Endothelial cell of umbilical vein (primary cell): Measurements from ENCODE around the gene AGPAT2. TPM values are rescaled to one million over a fixed set of nuclear protein-coding genes. Genes with fewer than 3 reads are reported as not detected.

Source experiments
- BruUV-seq: library from RNA; stranded (reverse); fragments of 400-500 nt; replicated peaks from 2 replicates; lab custom pipeline; 2021; lab: Mats Ljungman, UMichigan
- CTCF ChIA-PET: fragments of 300-600, 350-600 bp; sonication (Branson Sonifier 250); formaldehyde crosslinking; loops from one replicate; lab custom pipeline; 2021; ENCODE audit warnings: antibody characterized with exemption, inconsistent platforms; lab: Charles Lee
- POLR2A ChIA-PET: fragments of 300-600, 350-600 bp; sonication (Branson Sonifier 250); formaldehyde crosslinking; loops from one replicate; lab custom pipeline; 2021; ENCODE audit warnings: antibody characterized with exemption, inconsistent platforms; lab: Charles Lee
- DNase-seq: peaks from one replicate; pipeline ENCODE4 v3.0.0-alpha.2; 2011; ENCODE audit warnings: low read depth, low spot score
- FAIRE-seq: peaks from 2 replicates; lab custom pipeline; 2011; peaks lifted over from hg19 to GRCh38; lab: Jason Lieb, UNC
- H2AFZ ChIP-seq: 2 replicates; pipeline ENCODE4 v1.6.0; 2012; ENCODE audit warnings: low read depth, low read length, control low read depth, inconsistent platforms
- H3K27ac ChIP-seq: 2 replicates; pipeline ENCODE4 v1.5.1; 2011; ENCODE audit warnings: low read depth, mild to moderate bottlenecking, control low read depth, low read length, moderate library complexity; ENCODE audit not compliant: insufficient read depth
- H3K27me3 ChIP-seq, 2 experiments: 2 replicates each; pipeline versions ENCODE4 v1.6.0 to v1.6.1; 2011; ENCODE audit warnings: low read length in 2 of 2, mixed read lengths in 1 of 2; ENCODE audit not compliant: control insufficient read depth in 2 of 2, insufficient read depth in 2 of 2
- H3K36me3 ChIP-seq, 2 experiments: 2 replicates in 1 of 2; 3 replicates in 1 of 2; pipeline ENCODE4 v1.5.1; 2011; ENCODE audit warnings: low read length in 2 of 2, mild to moderate bottlenecking in 1 of 2, moderate library complexity in 1 of 2; ENCODE audit not compliant: control insufficient read depth in 2 of 2, insufficient read depth in 2 of 2; ENCODE audit errors: extremely low read depth in 1 of 2
- H3K4me1 ChIP-seq: 3 replicates; pipeline ENCODE4 v1.5.1; 2011; ENCODE audit warnings: mild to moderate bottlenecking, low read length; ENCODE audit not compliant: control insufficient read depth, insufficient read depth; ENCODE audit errors: extremely low read depth
- H3K4me2 ChIP-seq: 2 replicates; pipeline ENCODE4 v1.6.1; 2011; ENCODE audit warnings: low read length, control low read depth, mixed read lengths; ENCODE audit not compliant: insufficient read depth
- H3K4me3 ChIP-seq, 3 experiments: fragments of 200-600 bp in 1 of 3; sonication (generic), shearing (Covaris generic) in 1 of 3; replicated peaks in 1 of 3; 2 replicates each; pipeline ENCODE4 v1.5.1; 2011 to 2016; ENCODE audit warnings: control low read depth in 3 of 3, low read length in 3 of 3, mild to moderate bottlenecking in 2 of 3, inconsistent platforms in 1 of 3, low read depth in 1 of 3, moderate library complexity in 1 of 3; ENCODE audit not compliant: insufficient read depth in 1 of 3
- H3K79me2 ChIP-seq: 2 replicates; pipeline ENCODE4 v1.6.0; 2012; ENCODE audit warnings: low read length, inconsistent platforms; ENCODE audit not compliant: control insufficient read depth, insufficient read depth
- H3K9ac ChIP-seq: replicated peaks from 2 replicates; pipeline ENCODE3; 2011; ENCODE audit warnings: low read length, control low read depth; ENCODE audit not compliant: insufficient read depth; ENCODE audit errors: extremely low read depth
- H3K9me1 ChIP-seq: replicated peaks from 3 replicates; pipeline ENCODE4 v1.6.0; 2011; ENCODE audit warnings: mild to moderate bottlenecking, low read length; ENCODE audit not compliant: control insufficient read depth, insufficient read depth; ENCODE audit errors: extremely low read depth
- H3K9me3 ChIP-seq: replicated peaks from 2 replicates; pipeline ENCODE4 v1.5.1; 2012; ENCODE audit warnings: low read length, inconsistent platforms; ENCODE audit not compliant: control insufficient read depth, insufficient read depth
- H4K20me1 ChIP-seq: replicated peaks from 2 replicates; pipeline ENCODE3; 2011; ENCODE audit warnings: mild to moderate bottlenecking, low read length; ENCODE audit not compliant: control insufficient read depth, insufficient read depth; ENCODE audit errors: extremely low read depth
- EZH2 ChIP-seq: IDR thresholded peaks from 2 replicates; pipeline ENCODE4 v1.6.1; 2012; ENCODE audit warnings: borderline replicate concordance, low read depth, mild to moderate bottlenecking, moderate library complexity, low read length, inconsistent platforms; ENCODE audit not compliant: severe bottlenecking
- FOS ChIP-seq: IDR thresholded peaks from 2 replicates; pipeline ENCODE4 v1.6.1; 2011; ENCODE audit warnings: mild to moderate bottlenecking, low read length, moderate library complexity, borderline replicate concordance; ENCODE audit not compliant: insufficient read depth
- GATA2 ChIP-seq: IDR thresholded peaks from 2 replicates; pipeline ENCODE4 v1.7.0; 2011; ENCODE audit warnings: low read depth, mild to moderate bottlenecking, moderate library complexity, mixed read lengths, low read length; ENCODE audit not compliant: insufficient read length, insufficient read depth
- JUN ChIP-seq: IDR thresholded peaks from 2 replicates; pipeline ENCODE4 v1.6.1; 2011; ENCODE audit warnings: borderline replicate concordance, low read depth; ENCODE audit not compliant: insufficient read length, insufficient read depth
- MYC ChIP-seq: IDR thresholded peaks from one replicate; pipeline ENCODE4 v1.6.1; 2011; ENCODE audit warnings: mild to moderate bottlenecking, low read depth, low read length
- POLR2A ChIP-seq: IDR thresholded peaks from 2 replicates; pipeline ENCODE4 v1.6.1; 2012; ENCODE audit warnings: low read depth, mild to moderate bottlenecking, control low read depth, low read length
- POLR2AphosphoS5 ChIP-seq: IDR thresholded peaks from 2 replicates; pipeline ENCODE4 v1.6.1; 2012; ENCODE audit warnings: low read depth, mild to moderate bottlenecking, control low read depth, low read length, moderate library complexity; ENCODE audit not compliant: insufficient read depth
- dilution Hi-C: fragments of 300-500 bp; cut with MboI; formaldehyde crosslinking; loops from one replicate; pipeline ENCODE4 v1.15.0; 2019; ENCODE audit warnings: low sequenced_read_pairs; ENCODE audit not compliant: extremely low pct_ligation_motif_present
- intact Hi-C: fragments of 100-400 bp; cut with micrococcal nuclease; formaldehyde crosslinking; loops from one replicate; pipeline ENCODE4 v1.10.0; 2022
- polyA plus RNA-seq, 4 experiments: library from polyadenylated mRNA; depleted of rRNA in 3 of 4; stranded (reverse) in 3 of 4; unstranded in 1 of 4; fragments of >200 nt; gene quantifications; 2 replicates each; pipeline versions ENCODE4 v1.2.1 to v1.2.3, GENCODE V29; 2011 to 2012; ENCODE audit warnings: missing spikeins in 1 of 4
- total RNA-seq: library from RNA; stranded (reverse); gene quantifications from 2 replicates; pipeline ENCODE4 v1.2.3, GENCODE V29; 2021
- TF ChIP-seq, protein P1 (sequence below): IDR thresholded peaks from 2 replicates; pipeline ENCODE4 v1.6.1; 2011; ENCODE audit not compliant: insufficient read depth, insufficient read length
- TF ChIP-seq, protein P2 (sequence below), 2 donors: IDR thresholded peaks; 1 replicate in 1 of 2; 2 replicates in 1 of 2; pipeline ENCODE4 v1.5.1; 2011; ENCODE audit warnings: low read length in 2 of 2, mild to moderate bottlenecking in 2 of 2, moderate library complexity in 2 of 2, control low read depth in 1 of 2, inconsistent platforms in 1 of 2, low read depth in 1 of 2; ENCODE audit not compliant: insufficient read depth in 1 of 2; ENCODE audit errors: extremely low read depth in 1 of 2

The AGPAT2 gene
- total and polyA plus RNA-seq, 2 donors (not counting 3 experiments of a cell fraction or from before 2014, with no cell fraction given): 45.5 to 55.3 TPM

DNA sequence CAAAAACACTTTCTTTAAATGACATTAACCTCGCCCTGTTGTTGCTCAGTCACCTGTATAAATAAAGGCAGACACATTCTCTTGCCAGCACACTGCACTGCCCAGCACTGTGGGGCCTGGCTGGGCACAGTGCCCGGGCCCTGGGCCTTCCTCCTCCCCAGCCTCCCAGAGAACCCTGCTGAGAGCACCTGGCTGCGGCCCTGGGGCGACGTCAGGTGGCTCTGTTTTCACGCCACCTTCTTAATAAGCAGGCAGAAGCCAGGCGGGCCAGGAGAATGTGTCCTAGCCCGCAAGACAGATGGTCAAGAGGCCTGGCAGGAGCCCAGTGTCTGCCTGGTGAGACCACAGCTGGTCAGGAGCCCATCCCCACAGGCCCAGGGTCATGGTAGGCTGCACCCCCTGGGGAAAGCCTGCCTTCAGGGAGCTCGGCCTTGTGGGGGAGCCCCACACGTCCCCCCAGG lies 8.2 kb upstream of the AGPAT2 start:
- DNase-seq (peak; percentile 29), FAIRE-seq (no peak)
- H3K36me3 ChIP-seq: no peaks in the 10 kb centered on the region
- intact Hi-C loops (no loop called here), dilution Hi-C loops (no loop called here)
- POLR2A ChIA-PET: no interaction called here
- H3K79me2 ChIP-seq: no peaks in the 10 kb centered on the region
- H3K9ac ChIP-seq: no peak overlapping the region
- no peaks in the 10 kb centered on the region for H3K9me3 ChIP-seq
- no peak overlapping the region for H3K4me2 ChIP-seq
- no peak overlapping the region for H2AFZ ChIP-seq
- H3K27me3 ChIP-seq: peaks cover 0 to 2% of the 10 kb centered on the region in 2 experiments
- no peak overlapping the region for H3K4me3 ChIP-seq
- no peaks in the 10 kb centered on the region for H3K9me1 ChIP-seq
- TF ChIP-seq FOS (no peak), POLR2A (no peak), POLR2AphosphoS5 (no peak), MYC (no peak), EZH2 (no peak), JUN (no peak), GATA2 (no peak)
- TF ChIP-seq, protein P1, sequence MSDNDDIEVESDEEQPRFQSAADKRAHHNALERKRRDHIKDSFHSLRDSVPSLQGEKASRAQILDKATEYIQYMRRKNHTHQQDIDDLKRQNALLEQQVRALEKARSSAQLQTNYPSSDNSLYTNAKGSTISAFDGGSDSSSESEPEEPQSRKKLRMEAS: no peak
- TF ChIP-seq, protein P2, sequence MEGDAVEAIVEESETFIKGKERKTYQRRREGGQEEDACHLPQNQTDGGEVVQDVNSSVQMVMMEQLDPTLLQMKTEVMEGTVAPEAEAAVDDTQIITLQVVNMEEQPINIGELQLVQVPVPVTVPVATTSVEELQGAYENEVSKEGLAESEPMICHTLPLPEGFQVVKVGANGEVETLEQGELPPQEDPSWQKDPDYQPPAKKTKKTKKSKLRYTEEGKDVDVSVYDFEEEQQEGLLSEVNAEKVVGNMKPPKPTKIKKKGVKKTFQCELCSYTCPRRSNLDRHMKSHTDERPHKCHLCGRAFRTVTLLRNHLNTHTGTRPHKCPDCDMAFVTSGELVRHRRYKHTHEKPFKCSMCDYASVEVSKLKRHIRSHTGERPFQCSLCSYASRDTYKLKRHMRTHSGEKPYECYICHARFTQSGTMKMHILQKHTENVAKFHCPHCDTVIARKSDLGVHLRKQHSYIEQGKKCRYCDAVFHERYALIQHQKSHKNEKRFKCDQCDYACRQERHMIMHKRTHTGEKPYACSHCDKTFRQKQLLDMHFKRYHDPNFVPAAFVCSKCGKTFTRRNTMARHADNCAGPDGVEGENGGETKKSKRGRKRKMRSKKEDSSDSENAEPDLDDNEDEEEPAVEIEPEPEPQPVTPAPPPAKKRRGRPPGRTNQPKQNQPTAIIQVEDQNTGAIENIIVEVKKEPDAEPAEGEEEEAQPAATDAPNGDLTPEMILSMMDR (IDR thresholded peaks at IDR 0.05; ENCODE audit: extremely low read depth in 1 of 2, insufficient read depth in 1 of 2, low read depth in 1 of 2, low read length in 2 of 2): no peak
- H4K20me1 ChIP-seq: no peaks in the 10 kb centered on the region
- H3K27ac ChIP-seq: no peak overlapping the region
- BruUV-seq: no TSS peak
- H3K4me1 ChIP-seq: peaks cover 6% of the 10 kb centered on the region
- CTCF ChIA-PET: interaction anchor here (1.3 to 1.6 kb wide), 4 partner anchors 9 to 32 kb away, joined by 4 to 5 read pairs (median 4); no protein-coding TSS in a partner anchor
